Measurements from ENCODE around the gene GALR2.

Gene GALR2

GRCh38 chr17:76046064-76046463, 28.5 kb upstream of the GALR2 start:
- no peak overlapping the region for H3K4me3 ChIP-seq (ENCODE audit: low read depth, low read length)
- DNase-seq (ENCODE audit: low read depth): no peak
- no peak for TF ChIP-seq CTCF (IDR thresholded peaks at IDR 0.05; ENCODE audit: low read depth, low read length, missing control alignments)

GRCh38 chr17:76048025-76048605, 26.5 kb upstream of the GALR2 start:
- no peak overlapping the region for H3K4me3 ChIP-seq (ENCODE audit: low read depth, low read length)
- DNase-seq (ENCODE audit: low read depth): no peak
- TF ChIP-seq CTCF (IDR thresholded peaks at IDR 0.05; ENCODE audit: low read depth, low read length, missing control alignments): no peak

GRCh38 chr17:76048711-76049110, 25.9 kb upstream of the GALR2 start:
- no peak overlapping the region for H3K4me3 ChIP-seq (ENCODE audit: low read depth, low read length)
- no peak for TF ChIP-seq CTCF (IDR thresholded peaks at IDR 0.05; ENCODE audit: low read depth, low read length, missing control alignments)
- DNase-seq (ENCODE audit: low read depth): no peak

- TF ChIP-seq CTCF (IDR thresholded peaks at IDR 0.05; ENCODE audit: low read depth, low read length, missing control alignments): no peak
- H3K4me3 ChIP-seq (ENCODE audit: low read depth, low read length): no peak overlapping the region
- DNase-seq (ENCODE audit: low read depth): no peak
These were observed 25.3 kb upstream of the GALR2 start for GRCh38 chr17:76049239-76049638.

- H3K4me3 ChIP-seq (ENCODE audit: low read depth, low read length): no peak overlapping the region
- no peak for TF ChIP-seq CTCF (IDR thresholded peaks at IDR 0.05; ENCODE audit: low read depth, low read length, missing control alignments)
- no peak for DNase-seq (ENCODE audit: low read depth)
These were observed 24.6 kb upstream of the GALR2 start for GRCh38 chr17:76049836-76050537.

GRCh38 chr17:76050538-76051467, 23.8 kb upstream of the GALR2 start:
- DNase-seq (ENCODE audit: low read depth): no peak
- TF ChIP-seq CTCF (IDR thresholded peaks at IDR 0.05; ENCODE audit: low read depth, low read length, missing control alignments): no peak
- no peak overlapping the region for H3K4me3 ChIP-seq (ENCODE audit: low read depth, low read length)
